WTC11 (cell line): ENCODE data around the gene MRPL11. TPM values are rescaled to one million over a fixed set of nuclear protein-coding genes. Genes with fewer than 3 reads are reported as not detected.

Experiments used
- ATAC-seq: fragments of 200-7000 bp; cut with Tn5 transposase; 2 replicates; pipeline ENCODE4 v1.10.0; 2021; ENCODE audit warnings: mild to moderate bottlenecking, moderate library complexity
- CTCF ChIA-PET: fragments of 300-600 bp; sonication (Branson Sonifier 250); formaldehyde crosslinking; loops from one replicate; lab custom pipeline; 2021; ENCODE audit warnings: antibody characterized with exemption; lab: Charles Lee
- POLR2A ChIA-PET: fragments of 350-600 bp; sonication (Branson Sonifier 250); formaldehyde crosslinking; loops from one replicate; lab custom pipeline; 2021; ENCODE audit warnings: antibody characterized with exemption; lab: Charles Lee
- DNase-seq: peaks from one replicate; pipeline ENCODE4 v3.0.0; 2021; ENCODE audit warnings: low spot score
- H3K27ac Mint-ChIP-seq: 2 replicates; pipeline ENCODE4 v1.8.0; 2021; ENCODE audit warnings: mixed read lengths
- H3K27me3 Mint-ChIP-seq: 2 replicates; pipeline ENCODE4 v1.8.0; 2021; ENCODE audit warnings: low read depth, mild to moderate bottlenecking, moderate library complexity, mixed read lengths
- H3K36me3 Mint-ChIP-seq: 2 replicates; pipeline ENCODE4 v1.8.0; 2021; ENCODE audit warnings: mixed read lengths
- H3K4me1 Mint-ChIP-seq: 2 replicates; pipeline ENCODE4 v1.8.0; 2022; ENCODE audit warnings: mixed read lengths
- H3K4me3 Mint-ChIP-seq: 2 replicates; pipeline ENCODE4 v1.8.0; 2021; ENCODE audit warnings: mild to moderate bottlenecking, moderate library complexity, mixed read lengths
- H3K9me3 Mint-ChIP-seq: 2 replicates; pipeline ENCODE4 v1.8.0; 2021; ENCODE audit warnings: mixed read lengths
- E2F1 ChIP-seq: sonication (generic); formaldehyde crosslinking; IDR thresholded peaks from 2 replicates; pipeline ENCODE4 v1.8.0; 2022; ENCODE audit warnings: mild to moderate bottlenecking, missing genetic modification reagents
- E2F4 ChIP-seq: sonication (generic); formaldehyde crosslinking; IDR thresholded peaks from 2 replicates; pipeline ENCODE4 v1.8.1; 2022; ENCODE audit warnings: low read depth, mild to moderate bottlenecking, moderate library complexity, missing genetic modification reagents, borderline replicate concordance
- ESRRA ChIP-seq: sonication (generic); formaldehyde crosslinking; IDR thresholded peaks from 2 replicates; pipeline ENCODE4 v1.8.1; 2022; ENCODE audit warnings: mild to moderate bottlenecking, missing genetic modification reagents, borderline replicate concordance
- FOXJ3 ChIP-seq: sonication (generic); formaldehyde crosslinking; IDR thresholded peaks from 2 replicates; pipeline ENCODE4 v1.9.0; 2021; ENCODE audit warnings: missing genetic modification reagents, mild to moderate bottlenecking, borderline replicate concordance
- FOXP1 ChIP-seq: sonication (generic); formaldehyde crosslinking; IDR thresholded peaks from 2 replicates; pipeline ENCODE4 v1.8.0; 2022; ENCODE audit warnings: missing genetic modification reagents, mild to moderate bottlenecking, moderate library complexity, borderline replicate concordance
- GRHL2 ChIP-seq: fragments of 250-450 bp; sonication (Bioruptor Pico); IDR thresholded peaks from 2 replicates; pipeline ENCODE4 v1.8.0; 2022; ENCODE audit warnings: mild to moderate bottlenecking, moderate library complexity; ENCODE audit not compliant: insufficient replicate concordance, severe bottlenecking
- MXD4 ChIP-seq: fragments of 250-450 bp; sonication (Bioruptor Pico); IDR thresholded peaks from 2 replicates; pipeline ENCODE4 v1.8.0; 2021; ENCODE audit warnings: mild to moderate bottlenecking, moderate library complexity, borderline replicate concordance
- TEAD1 ChIP-seq: sonication (generic); formaldehyde crosslinking; IDR thresholded peaks from 2 replicates; pipeline ENCODE4 v1.8.0; 2022; ENCODE audit warnings: mild to moderate bottlenecking, missing genetic modification reagents
- ZNF121 ChIP-seq: sonication (generic); formaldehyde crosslinking; IDR thresholded peaks from 2 replicates; pipeline ENCODE4 v1.8.0; 2023; ENCODE audit warnings: missing genetic modification reagents
- ZNF423 ChIP-seq: fragments of 250-450 bp; sonication (Bioruptor Pico); IDR thresholded peaks from 2 replicates; pipeline ENCODE4 v2.1.2; 2022; ENCODE audit warnings: mild to moderate bottlenecking, moderate library complexity
- total RNA-seq: library from RNA; stranded (reverse); gene quantifications from 3 replicates; pipeline ENCODE4 v1.2.3, GENCODE V29; 2021
- TF ChIP-seq, protein P1 (sequence below): fragments of 200-600 bp; IDR thresholded peaks from 2 replicates; pipeline ENCODE4 v1.8.0; 2022; ENCODE audit warnings: antibody characterized with exemption
- TF ChIP-seq, protein P2 (sequence below): sonication (generic); formaldehyde crosslinking; IDR thresholded peaks from 2 replicates; pipeline ENCODE4 v1.8.1; 2023; ENCODE audit warnings: mild to moderate bottlenecking, moderate library complexity, missing genetic modification reagents
- TF ChIP-seq, protein P3 (sequence below): sonication (generic); formaldehyde crosslinking; conservative IDR thresholded peaks from 2 replicates; pipeline ENCODE4 v1.8.1; 2023; ENCODE audit warnings: mild to moderate bottlenecking, low read depth, missing genetic modification reagents, moderate library complexity
- TF ChIP-seq, protein P4 (sequence below): fragments of 250-450 bp; sonication (Bioruptor Pico); IDR thresholded peaks from 2 replicates; pipeline ENCODE4 v1.8.0; 2021; ENCODE audit warnings: mild to moderate bottlenecking

MRPL11 gene
- total RNA-seq, 1 experiment from 2014 or later = 137 TPM

GRCh38 chr11:66429983-66430602 is 8.6 kb downstream of the MRPL11 start:
- CTCF ChIA-PET = interaction anchor here (0.6 to 4.1 kb wide), 19 partner anchors 9 to 248 kb away, joined by 3 to 36 read pairs (median 4); partner anchors contain the start of genes DPP3, MRPL11, NPAS4 and PELI3
- TF ChIP-seq, protein P1, sequence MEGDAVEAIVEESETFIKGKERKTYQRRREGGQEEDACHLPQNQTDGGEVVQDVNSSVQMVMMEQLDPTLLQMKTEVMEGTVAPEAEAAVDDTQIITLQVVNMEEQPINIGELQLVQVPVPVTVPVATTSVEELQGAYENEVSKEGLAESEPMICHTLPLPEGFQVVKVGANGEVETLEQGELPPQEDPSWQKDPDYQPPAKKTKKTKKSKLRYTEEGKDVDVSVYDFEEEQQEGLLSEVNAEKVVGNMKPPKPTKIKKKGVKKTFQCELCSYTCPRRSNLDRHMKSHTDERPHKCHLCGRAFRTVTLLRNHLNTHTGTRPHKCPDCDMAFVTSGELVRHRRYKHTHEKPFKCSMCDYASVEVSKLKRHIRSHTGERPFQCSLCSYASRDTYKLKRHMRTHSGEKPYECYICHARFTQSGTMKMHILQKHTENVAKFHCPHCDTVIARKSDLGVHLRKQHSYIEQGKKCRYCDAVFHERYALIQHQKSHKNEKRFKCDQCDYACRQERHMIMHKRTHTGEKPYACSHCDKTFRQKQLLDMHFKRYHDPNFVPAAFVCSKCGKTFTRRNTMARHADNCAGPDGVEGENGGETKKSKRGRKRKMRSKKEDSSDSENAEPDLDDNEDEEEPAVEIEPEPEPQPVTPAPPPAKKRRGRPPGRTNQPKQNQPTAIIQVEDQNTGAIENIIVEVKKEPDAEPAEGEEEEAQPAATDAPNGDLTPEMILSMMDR = peak; percentile 92
- TF ChIP-seq, protein P2, sequence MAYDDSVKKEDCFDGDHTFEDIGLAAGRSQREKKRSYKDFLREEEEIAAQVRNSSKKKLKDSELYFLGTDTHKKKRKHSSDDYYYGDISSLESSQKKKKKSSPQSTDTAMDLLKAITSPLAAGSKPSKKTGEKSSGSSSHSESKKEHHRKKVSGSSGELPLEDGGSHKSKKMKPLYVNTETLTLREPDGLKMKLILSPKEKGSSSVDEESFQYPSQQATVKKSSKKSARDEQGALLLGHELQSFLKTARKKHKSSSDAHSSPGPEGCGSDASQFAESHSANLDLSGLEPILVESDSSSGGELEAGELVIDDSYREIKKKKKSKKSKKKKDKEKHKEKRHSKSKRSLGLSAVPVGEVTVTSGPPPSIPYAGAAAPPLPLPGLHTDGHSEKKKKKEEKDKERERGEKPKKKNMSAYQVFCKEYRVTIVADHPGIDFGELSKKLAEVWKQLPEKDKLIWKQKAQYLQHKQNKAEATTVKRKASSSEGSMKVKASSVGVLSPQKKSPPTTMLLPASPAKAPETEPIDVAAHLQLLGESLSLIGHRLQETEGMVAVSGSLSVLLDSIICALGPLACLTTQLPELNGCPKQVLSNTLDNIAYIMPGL (CRISPR knock-in tag) = no peak
- no peak overlapping the region for H3K4me3 Mint-ChIP-seq

DNA sequence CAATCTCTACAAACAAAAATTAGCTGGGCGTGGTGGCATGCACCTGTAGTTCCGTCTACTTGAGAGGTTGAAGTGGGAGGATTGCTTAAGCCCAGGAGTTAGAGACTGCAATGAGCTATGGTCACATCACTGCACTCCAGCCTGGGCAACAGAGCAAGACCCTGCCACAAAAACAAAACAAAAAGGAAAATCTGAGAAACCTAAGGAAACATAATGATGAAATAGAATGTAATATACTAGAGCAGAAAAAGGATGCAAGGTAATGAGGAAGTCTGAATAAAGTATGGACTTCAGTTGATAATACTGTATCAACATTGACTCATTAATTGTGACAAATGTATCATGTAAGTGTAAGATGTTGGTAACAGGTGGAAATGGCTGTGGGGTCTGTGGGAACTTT is 9.7 kb downstream of the MRPL11 start:
- ChIA-PET POLR2A (interaction anchor here (0.7 to 1.0 kb wide), 2 partner anchors 33 to 50 kb away, joined by 3 to 4 read pairs; no protein-coding TSS in a partner anchor), CTCF (interaction anchor here (0.7 to 4.1 kb wide), 10 partner anchors 7 to 50 kb away, joined by 3 to 36 read pairs (median 10); partner anchors contain the start of genes MRPL11, NPAS4 and PELI3)
- Mint-ChIP-seq H3K9me3 (no peaks in the 10 kb centered on the region), H3K36me3 (peaks cover 5% of the 10 kb centered on the region), H3K27ac (no peak overlapping the region), H3K4me1 (no peaks in the 10 kb centered on the region), H3K27me3 (peaks cover 18% of the 10 kb centered on the region), H3K4me3 (no peak overlapping the region)
- ATAC-seq (no peak), DNase-seq (no peak)
- TF ChIP-seq FOXP1 (CRISPR knock-in tag) (no peak), TEAD1 (CRISPR knock-in tag) (no peak), ESRRA (no peak), ZNF423 (no peak), E2F4 (CRISPR knock-in tag) (no peak), ZNF121 (CRISPR knock-in tag) (no peak), MXD4 (no peak), GRHL2 (no peak), FOXJ3 (CRISPR knock-in tag) (no peak), E2F1 (CRISPR knock-in tag) (no peak)
- TF ChIP-seq, protein P3, sequence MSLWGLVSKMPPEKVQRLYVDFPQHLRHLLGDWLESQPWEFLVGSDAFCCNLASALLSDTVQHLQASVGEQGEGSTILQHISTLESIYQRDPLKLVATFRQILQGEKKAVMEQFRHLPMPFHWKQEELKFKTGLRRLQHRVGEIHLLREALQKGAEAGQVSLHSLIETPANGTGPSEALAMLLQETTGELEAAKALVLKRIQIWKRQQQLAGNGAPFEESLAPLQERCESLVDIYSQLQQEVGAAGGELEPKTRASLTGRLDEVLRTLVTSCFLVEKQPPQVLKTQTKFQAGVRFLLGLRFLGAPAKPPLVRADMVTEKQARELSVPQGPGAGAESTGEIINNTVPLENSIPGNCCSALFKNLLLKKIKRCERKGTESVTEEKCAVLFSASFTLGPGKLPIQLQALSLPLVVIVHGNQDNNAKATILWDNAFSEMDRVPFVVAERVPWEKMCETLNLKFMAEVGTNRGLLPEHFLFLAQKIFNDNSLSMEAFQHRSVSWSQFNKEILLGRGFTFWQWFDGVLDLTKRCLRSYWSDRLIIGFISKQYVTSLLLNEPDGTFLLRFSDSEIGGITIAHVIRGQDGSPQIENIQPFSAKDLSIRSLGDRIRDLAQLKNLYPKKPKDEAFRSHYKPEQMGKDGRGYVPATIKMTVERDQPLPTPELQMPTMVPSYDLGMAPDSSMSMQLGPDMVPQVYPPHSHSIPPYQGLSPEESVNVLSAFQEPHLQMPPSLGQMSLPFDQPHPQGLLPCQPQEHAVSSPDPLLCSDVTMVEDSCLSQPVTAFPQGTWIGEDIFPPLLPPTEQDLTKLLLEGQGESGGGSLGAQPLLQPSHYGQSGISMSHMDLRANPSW (CRISPR knock-in tag) = no peak
- TF ChIP-seq, protein P4, sequence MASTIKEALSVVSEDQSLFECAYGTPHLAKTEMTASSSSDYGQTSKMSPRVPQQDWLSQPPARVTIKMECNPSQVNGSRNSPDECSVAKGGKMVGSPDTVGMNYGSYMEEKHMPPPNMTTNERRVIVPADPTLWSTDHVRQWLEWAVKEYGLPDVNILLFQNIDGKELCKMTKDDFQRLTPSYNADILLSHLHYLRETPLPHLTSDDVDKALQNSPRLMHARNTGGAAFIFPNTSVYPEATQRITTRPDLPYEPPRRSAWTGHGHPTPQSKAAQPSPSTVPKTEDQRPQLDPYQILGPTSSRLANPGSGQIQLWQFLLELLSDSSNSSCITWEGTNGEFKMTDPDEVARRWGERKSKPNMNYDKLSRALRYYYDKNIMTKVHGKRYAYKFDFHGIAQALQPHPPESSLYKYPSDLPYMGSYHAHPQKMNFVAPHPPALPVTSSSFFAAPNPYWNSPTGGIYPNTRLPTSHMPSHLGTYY (CRISPR knock-in tag) = no peak

More at GRCh38 chr11:66429983-66430602, 8.6 kb downstream of the MRPL11 start:
- H3K27me3 Mint-ChIP-seq = peaks cover 9% of the 10 kb centered on the region
- H3K4me1 Mint-ChIP-seq = no peaks in the 10 kb centered on the region
- POLR2A ChIA-PET = no interaction called here
- no peaks in the 10 kb centered on the region for H3K9me3 Mint-ChIP-seq
- DNase-seq = peak; percentile 83
- H3K36me3 Mint-ChIP-seq = peaks cover 9% of the 10 kb centered on the region
- peak; percentile 92 for ATAC-seq
- no peak overlapping the region for H3K27ac Mint-ChIP-seq
